Testis (tissue), 3 donors: ENCODE results near the gene TMEM80. TPM values are rescaled to one million over a fixed set of nuclear protein-coding genes. Genes with fewer than 3 reads are reported as not detected.

Source experiments
- DNase-seq: peaks from one replicate; pipeline ENCODE4 v3.0.0-alpha.2; 2019
- H3K27ac ChIP-seq, 2 donors: fragments of 200-600 bp; sonication (generic); one replicate each; pipeline ENCODE4 v1.5.1; 2019
- H3K27me3 ChIP-seq: fragments of 200-600 bp; sonication (generic); one replicate; pipeline ENCODE4 v1.5.1; 2019
- H3K36me3 ChIP-seq: fragments of 200-600 bp; sonication (generic); one replicate; pipeline ENCODE4 v1.5.1; 2017; ENCODE audit warnings: low read depth; ENCODE audit errors: missing control alignments
- H3K4me1 ChIP-seq: fragments of 200-600 bp; sonication (generic); one replicate; pipeline ENCODE4 v1.5.1; 2019
- H3K4me3 ChIP-seq, 2 donors: fragments of 200-600 bp; sonication (generic); one replicate each; pipeline ENCODE4 v1.5.1; 2017 to 2019
- H3K9me3 ChIP-seq: fragments of 200-600 bp; sonication (generic); one replicate; pipeline ENCODE4 v1.5.1; 2017
- POLR2A ChIP-seq: fragments of 450-650 bp; IDR thresholded peaks from one replicate; pipeline ENCODE4 v1.6.1; 2017; ENCODE audit warnings: antibody characterized with exemption, mild to moderate bottlenecking, moderate library complexity
- whole genome bisulfite sequencing, 2 donors: methylation state at CpG; one replicate each; pipeline ENCODE4 v1.1.5; 2018; 5-methylcytosine and 5-hydroxymethylcytosine counted together
- intact Hi-C: fragments of 100-400 bp; cut with DNase I; formaldehyde crosslinking; loops from one replicate; pipeline ENCODE4 v1.15.1; 2023; ENCODE audit warnings: low total_unique reads
- polyA plus RNA-seq: library from polyadenylated mRNA; stranded (reverse); fragments of 350-450 nt; fragmentation: Illumina TruSeq; extraction: RNeasy Lipid Tissue Mini Kit (QIAGEN cat#74804); gene quantifications from one replicate; pipeline ENCODE4 v1.2.3, GENCODE V29; 2014; ENCODE audit warnings: low read depth, low replicate concordance; ENCODE audit not compliant: insufficient read depth
- total RNA-seq, 2 donors: library from RNA; depleted of rRNA; stranded (reverse); fragments of >200 nt; gene quantifications; one replicate each; pipeline ENCODE4 v1.2.3, GENCODE V29; 2016
- TF ChIP-seq, protein P1 (sequence below), 3 experiments: fragments of 450-650 bp in 2 of 3; fragments of 200-600 bp in 1 of 3; sonication (generic) in 1 of 3; IDR thresholded peaks; one replicate each; pipeline ENCODE4 v1.5.1; 2016 to 2019; ENCODE audit warnings: antibody characterized with exemption in 3 of 3, mild to moderate bottlenecking in 2 of 3, moderate library complexity in 1 of 3

The TMEM80 gene
- total and polyA plus RNA-seq, 3 donors from 2014 or later, result 38.9 to 74.5 (median 72.8) TPM

DNA sequence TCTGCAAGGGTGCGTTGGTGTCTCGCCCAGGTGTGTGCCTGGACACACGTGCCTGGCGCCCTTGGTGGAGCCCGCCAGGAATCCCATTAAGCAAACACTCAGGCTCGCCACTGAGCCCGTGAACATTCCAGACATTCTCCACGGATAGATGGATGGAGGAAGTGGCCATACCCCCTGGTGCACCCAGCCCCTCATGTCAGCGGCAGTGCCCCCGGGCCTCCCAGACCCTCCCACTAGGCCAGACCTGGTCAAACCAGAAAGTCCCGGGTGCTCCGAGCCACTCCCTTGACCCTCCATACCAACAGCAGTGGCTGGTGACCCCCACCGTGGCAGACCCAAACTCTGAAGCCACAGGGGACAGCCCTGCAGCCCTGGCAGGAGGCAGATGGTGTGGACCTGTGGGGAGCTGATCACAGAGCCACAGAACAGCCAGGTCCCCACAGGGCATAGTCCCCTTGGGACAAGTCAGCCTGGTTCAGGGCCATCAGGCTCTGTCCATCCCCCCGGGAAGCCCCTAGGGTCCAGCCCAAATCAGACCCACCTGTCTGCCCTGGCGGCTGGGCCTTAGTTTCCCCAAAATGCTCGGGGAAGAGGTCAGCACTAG is 12.3 kb downstream of the TMEM80 start:
- TF ChIP-seq, protein P1, sequence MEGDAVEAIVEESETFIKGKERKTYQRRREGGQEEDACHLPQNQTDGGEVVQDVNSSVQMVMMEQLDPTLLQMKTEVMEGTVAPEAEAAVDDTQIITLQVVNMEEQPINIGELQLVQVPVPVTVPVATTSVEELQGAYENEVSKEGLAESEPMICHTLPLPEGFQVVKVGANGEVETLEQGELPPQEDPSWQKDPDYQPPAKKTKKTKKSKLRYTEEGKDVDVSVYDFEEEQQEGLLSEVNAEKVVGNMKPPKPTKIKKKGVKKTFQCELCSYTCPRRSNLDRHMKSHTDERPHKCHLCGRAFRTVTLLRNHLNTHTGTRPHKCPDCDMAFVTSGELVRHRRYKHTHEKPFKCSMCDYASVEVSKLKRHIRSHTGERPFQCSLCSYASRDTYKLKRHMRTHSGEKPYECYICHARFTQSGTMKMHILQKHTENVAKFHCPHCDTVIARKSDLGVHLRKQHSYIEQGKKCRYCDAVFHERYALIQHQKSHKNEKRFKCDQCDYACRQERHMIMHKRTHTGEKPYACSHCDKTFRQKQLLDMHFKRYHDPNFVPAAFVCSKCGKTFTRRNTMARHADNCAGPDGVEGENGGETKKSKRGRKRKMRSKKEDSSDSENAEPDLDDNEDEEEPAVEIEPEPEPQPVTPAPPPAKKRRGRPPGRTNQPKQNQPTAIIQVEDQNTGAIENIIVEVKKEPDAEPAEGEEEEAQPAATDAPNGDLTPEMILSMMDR (IDR thresholded peaks at IDR 0.05), result no peak
- no peak for DNase-seq
- intact Hi-C loops, result no loop called here
- 94% methylated on average over 7 of the region's 16 CpGs; no CpG with 5 or more reads in 1 of the 2 donors for WGBS, 2 donors
- peaks cover 46% of the 10 kb centered on the region for H3K4me1 ChIP-seq
- no peaks in the 10 kb centered on the region for H3K36me3 ChIP-seq
- no peaks in the 10 kb centered on the region for H3K27me3 ChIP-seq
- H3K9me3 ChIP-seq, result no peaks in the 10 kb centered on the region
- peak overlapping the region in 1 of 2 donors; percentile 82 for H3K27ac ChIP-seq
- no peak overlapping the region for H3K4me3 ChIP-seq

DNA sequence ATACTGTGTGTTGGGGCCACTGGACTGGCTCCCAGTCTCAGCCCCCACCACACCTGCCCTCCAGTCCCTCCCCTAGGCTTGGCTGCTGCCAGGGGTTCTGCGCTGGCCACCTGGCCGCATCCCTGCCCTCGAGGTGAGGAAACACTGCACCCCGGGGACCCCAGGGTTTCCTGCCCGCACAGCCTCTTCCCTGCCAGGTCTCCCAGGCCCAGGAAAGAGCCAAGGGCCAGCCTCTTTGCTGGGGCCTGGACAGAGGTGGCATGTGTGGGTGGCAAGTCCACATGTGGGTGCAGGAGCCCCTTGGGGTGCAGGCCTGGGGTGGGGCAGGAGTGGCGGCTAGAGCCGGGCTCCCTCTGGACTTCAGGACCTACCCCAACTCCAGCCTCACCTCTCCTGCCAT is 12.9 kb downstream of the TMEM80 start:
- peaks cover 40% of the 10 kb centered on the region for H3K4me1 ChIP-seq
- H3K4me3 ChIP-seq, result no peak overlapping the region
- WGBS, 2 donors, result 87 to 91% methylated on average over 2 to 7 of the region's 7 CpGs
- H3K9me3 ChIP-seq, result no peaks in the 10 kb centered on the region
- no peaks in the 10 kb centered on the region for H3K27me3 ChIP-seq
- no peak overlapping the region for H3K27ac ChIP-seq
- no peak for DNase-seq
- H3K36me3 ChIP-seq, result no peaks in the 10 kb centered on the region
- TF ChIP-seq, protein P1 (IDR thresholded peaks at IDR 0.05), result no peak
- TF ChIP-seq POLR2A, result no peak
- intact Hi-C loops, result no loop called here

DNA sequence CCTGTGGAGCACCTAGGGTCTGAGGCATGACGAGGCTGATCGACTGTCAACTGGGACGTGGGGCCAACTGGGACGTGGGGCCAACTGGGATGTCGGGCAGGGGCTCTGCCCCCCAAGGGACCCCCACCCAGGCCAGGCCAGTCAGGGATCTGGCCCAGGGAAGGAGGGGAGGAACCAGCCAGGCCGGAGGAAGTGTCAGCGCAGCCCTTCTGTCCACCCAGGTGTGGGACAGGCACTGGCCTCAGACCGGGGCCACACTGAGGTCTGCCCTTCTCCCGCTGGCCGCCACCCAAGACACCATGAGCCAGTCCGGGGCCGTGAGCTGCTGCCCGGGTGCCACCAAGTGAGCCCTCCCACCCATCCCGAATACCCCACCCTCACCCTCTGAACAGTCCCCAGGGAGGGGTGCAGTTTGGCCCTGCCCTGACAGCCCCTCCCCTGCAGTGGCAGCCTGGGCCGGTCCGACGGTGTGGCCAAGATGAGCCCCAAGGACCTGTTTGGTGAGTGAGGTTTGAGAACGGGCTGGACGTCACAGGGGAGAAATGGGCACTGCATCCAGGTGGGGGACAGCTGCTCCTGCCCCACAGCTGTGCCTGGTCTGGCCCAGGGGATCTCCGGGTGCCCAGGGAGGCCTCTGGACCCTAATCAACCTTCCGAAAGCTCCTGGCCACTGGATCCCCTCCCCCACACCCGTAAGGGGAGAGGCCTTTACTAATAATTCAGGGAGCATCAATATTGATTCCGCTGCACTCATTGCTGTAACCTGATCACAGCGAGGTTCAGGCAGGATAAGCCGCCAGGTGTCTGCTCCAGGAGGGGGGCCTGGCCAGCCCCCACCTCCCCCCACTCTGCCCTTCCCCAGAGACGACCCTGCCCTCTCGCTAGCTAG is 13.7 kb downstream of the TMEM80 start:
- no peaks in the 10 kb centered on the region for H3K9me3 ChIP-seq
- peaks cover 38% of the 10 kb centered on the region for H3K4me1 ChIP-seq
- H3K4me3 ChIP-seq, result no peak overlapping the region
- H3K27ac ChIP-seq, result no peak overlapping the region
- WGBS, 2 donors, result 80 to 81% methylated on average over 9 to 27 of the region's 27 CpGs
- no peak for DNase-seq
- no peak for TF ChIP-seq POLR2A
- TF ChIP-seq, protein P1 (IDR thresholded peaks at IDR 0.05), result no peak
- H3K36me3 ChIP-seq, result no peaks in the 10 kb centered on the region
- intact Hi-C loops, result no loop called here
- H3K27me3 ChIP-seq, result no peaks in the 10 kb centered on the region

DNA sequence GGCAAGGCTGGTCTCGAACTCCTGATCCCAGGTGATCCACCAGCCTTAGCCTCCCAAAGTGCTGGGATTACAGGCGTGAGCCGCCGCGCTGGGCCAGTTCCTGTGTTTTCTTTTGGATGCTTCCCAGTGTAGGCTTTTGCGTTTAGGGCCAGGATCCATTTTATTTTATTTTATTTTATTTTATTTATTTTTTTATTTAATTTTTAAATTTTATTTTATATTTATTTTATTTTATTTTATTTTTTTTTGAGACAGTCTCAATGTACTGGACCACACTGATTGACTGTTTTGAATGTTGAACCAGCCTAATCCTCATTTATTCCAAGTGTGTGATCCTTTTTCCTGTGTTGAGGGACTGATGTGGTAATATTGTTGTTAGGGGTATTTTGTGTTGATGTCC is 18.8 kb downstream of the TMEM80 start:
- WGBS, 2 donors, result 98 to 99% methylated on average over 6 of the region's 6 CpGs
- H3K36me3 ChIP-seq, result no peaks in the 10 kb centered on the region
- H3K4me1 ChIP-seq, result peaks cover 16% of the 10 kb centered on the region
- intact Hi-C loops, result no loop called here
- TF ChIP-seq, protein P1 (IDR thresholded peaks at IDR 0.05), result no peak
- no peak for TF ChIP-seq POLR2A
- no peaks in the 10 kb centered on the region for H3K9me3 ChIP-seq
- H3K27ac ChIP-seq, result no peak overlapping the region
- H3K27me3 ChIP-seq, result no peaks in the 10 kb centered on the region
- H3K4me3 ChIP-seq, result no peak overlapping the region
- no peak for DNase-seq
